Endothelial cell (in vitro differentiated cells): ENCODE data around the gene NT5DC2. TPM values are rescaled to one million over a fixed set of nuclear protein-coding genes. Genes with fewer than 3 reads are reported as not detected.

Experiments
- DNase-seq: peaks from one replicate; pipeline ENCODE4 v3.0.0; 2021; ENCODE audit warnings: low spot score
- H3K27ac Mint-ChIP-seq: one replicate; pipeline ENCODE4 v1.8.0; 2021; ENCODE audit warnings: mixed read lengths, inconsistent platforms; ENCODE audit not compliant: unreplicated experiment
- H3K27me3 Mint-ChIP-seq: one replicate; pipeline ENCODE4 v1.8.0; 2021; ENCODE audit warnings: mild to moderate bottlenecking, moderate library complexity, mixed read lengths, inconsistent platforms; ENCODE audit not compliant: unreplicated experiment
- H3K36me3 Mint-ChIP-seq: one replicate; pipeline ENCODE4 v1.8.0; 2021; ENCODE audit warnings: mild to moderate bottlenecking, low read depth, mixed read lengths, inconsistent platforms; ENCODE audit not compliant: unreplicated experiment
- H3K4me1 Mint-ChIP-seq: one replicate; pipeline ENCODE4 v1.8.0; 2021; ENCODE audit warnings: mild to moderate bottlenecking, mixed read lengths, inconsistent platforms; ENCODE audit not compliant: unreplicated experiment
- H3K4me3 Mint-ChIP-seq: one replicate; pipeline ENCODE4 v1.8.0; 2021; ENCODE audit warnings: mild to moderate bottlenecking, mixed read lengths, inconsistent platforms; ENCODE audit not compliant: unreplicated experiment
- H3K9me3 Mint-ChIP-seq: one replicate; pipeline ENCODE4 v1.8.0; 2021; ENCODE audit warnings: mixed read lengths, inconsistent platforms; ENCODE audit not compliant: unreplicated experiment
- total RNA-seq: library from RNA; stranded (reverse); fragmentation: NEBNext Ultra II Directional; extraction: Animal tissue kit (Norgen Biotek cat#: 25700); gene quantifications from one replicate; pipeline ENCODE4 v1.2.1, GENCODE V29; 2021; ENCODE audit not compliant: unreplicated experiment
- TF ChIP-seq, protein P1 (sequence below): fragments of 200-600 bp; sonication (generic); IDR thresholded peaks from one replicate; pipeline ENCODE4 v1.5.0; 2021; ENCODE audit warnings: antibody characterized with exemption; ENCODE audit not compliant: unreplicated experiment

NT5DC2 gene
- total RNA-seq, 1 donor from 2014 or later: 252 TPM

DNA sequence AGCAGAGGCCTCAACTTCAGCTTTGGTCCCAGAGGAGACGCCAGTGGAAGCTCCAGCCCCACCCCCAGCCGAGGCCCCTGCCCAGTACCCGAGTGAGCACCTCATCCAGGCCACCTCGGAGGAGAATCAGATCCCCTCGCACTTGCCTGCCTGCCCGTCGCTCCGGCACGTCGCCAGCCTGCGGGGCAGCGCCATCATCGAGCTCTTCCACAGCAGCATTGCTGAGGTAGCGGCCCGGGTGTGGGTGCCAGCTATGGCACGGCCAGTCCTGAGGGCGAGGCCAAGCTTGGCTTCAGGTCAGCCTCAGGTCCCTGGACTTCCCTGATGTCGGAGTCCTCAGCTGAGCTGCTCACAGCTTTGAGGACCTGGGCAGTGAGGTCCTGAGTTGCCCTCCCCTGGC lies 44.2 kb downstream of the NT5DC2 start:
- Mint-ChIP-seq H3K27ac (peak overlapping the region; percentile 18), H3K4me1 (peaks cover 47% of the 10 kb centered on the region)
- TF ChIP-seq, protein P1, sequence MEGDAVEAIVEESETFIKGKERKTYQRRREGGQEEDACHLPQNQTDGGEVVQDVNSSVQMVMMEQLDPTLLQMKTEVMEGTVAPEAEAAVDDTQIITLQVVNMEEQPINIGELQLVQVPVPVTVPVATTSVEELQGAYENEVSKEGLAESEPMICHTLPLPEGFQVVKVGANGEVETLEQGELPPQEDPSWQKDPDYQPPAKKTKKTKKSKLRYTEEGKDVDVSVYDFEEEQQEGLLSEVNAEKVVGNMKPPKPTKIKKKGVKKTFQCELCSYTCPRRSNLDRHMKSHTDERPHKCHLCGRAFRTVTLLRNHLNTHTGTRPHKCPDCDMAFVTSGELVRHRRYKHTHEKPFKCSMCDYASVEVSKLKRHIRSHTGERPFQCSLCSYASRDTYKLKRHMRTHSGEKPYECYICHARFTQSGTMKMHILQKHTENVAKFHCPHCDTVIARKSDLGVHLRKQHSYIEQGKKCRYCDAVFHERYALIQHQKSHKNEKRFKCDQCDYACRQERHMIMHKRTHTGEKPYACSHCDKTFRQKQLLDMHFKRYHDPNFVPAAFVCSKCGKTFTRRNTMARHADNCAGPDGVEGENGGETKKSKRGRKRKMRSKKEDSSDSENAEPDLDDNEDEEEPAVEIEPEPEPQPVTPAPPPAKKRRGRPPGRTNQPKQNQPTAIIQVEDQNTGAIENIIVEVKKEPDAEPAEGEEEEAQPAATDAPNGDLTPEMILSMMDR: no peak

DNA sequence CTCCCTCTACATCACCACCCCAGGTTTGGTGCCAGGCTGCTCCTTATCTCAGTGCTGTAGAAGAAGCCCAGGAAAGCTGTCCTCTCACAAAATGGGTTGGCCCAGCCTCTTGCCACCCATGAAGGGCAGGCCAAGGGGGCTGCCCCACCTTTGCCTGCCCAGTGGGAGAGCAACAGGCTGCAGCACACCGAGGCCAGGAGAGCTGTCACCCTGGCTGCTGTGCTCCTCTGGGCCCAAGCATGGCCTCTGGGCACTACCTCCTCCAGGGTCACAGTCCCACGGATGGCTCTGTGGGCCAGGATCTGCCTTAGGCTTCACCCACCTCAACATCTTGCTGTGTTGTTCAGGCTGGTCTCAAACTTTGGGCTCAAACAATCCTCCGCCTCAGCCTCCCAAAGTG lies 44.9 kb downstream of the NT5DC2 start:
- Mint-ChIP-seq H3K27me3 (peaks cover 19% of the 10 kb centered on the region), H3K27ac (peak overlapping the region; percentile 52), H3K9me3 (no peaks in the 10 kb centered on the region), H3K4me1 (peaks cover 46% of the 10 kb centered on the region), H3K36me3 (peaks cover 46% of the 10 kb centered on the region), H3K4me3 (no peak overlapping the region)
- DNase-seq: no peak
- TF ChIP-seq, protein P1: no peak

More for the DNA sequence above, 44.2 kb downstream of the NT5DC2 start:
- Mint-ChIP-seq H3K9me3 (no peaks in the 10 kb centered on the region), H3K27me3 (peaks cover 16% of the 10 kb centered on the region), H3K4me3 (no peak overlapping the region), H3K36me3 (peaks cover 41% of the 10 kb centered on the region)
- no peak for DNase-seq

DNA sequence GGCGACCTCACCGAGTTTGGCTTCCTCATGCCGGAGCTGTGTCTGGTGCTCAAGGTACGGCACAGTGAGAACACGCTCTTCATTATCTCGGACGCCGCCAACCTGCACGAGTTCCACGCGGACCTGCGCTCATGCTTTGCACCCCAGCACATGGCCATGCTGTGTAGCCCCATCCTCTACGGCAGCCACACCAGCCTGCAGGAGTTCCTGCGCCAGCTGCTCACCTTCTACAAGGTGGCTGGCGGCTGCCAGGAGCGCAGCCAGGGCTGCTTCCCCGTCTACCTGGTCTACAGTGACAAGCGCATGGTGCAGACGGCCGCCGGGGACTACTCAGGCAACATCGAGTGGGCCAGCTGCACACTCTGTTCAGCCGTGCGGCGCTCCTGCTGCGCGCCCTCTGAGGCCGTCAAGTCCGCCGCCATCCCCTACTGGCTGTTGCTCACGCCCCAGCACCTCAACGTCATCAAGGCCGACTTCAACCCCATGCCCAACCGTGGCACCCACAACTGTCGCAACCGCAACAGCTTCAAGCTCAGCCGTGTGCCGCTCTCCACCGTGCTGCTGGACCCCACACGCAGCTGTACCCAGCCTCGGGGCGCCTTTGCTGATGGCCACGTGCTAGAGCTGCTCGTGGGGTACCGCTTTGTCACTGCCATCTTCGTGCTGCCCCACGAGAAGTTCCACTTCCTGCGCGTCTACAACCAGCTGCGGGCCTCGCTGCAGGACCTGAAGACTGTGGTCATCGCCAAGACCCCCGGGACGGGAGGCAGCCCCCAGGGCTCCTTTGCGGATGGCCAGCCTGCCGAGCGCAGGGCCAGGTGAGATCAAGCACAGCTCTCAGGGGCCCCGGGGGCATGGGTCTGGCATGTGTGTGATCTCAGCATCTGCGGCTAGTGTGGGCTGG lies 45.6 kb downstream of the NT5DC2 start:
- peaks cover 46% of the 10 kb centered on the region for H3K4me1 Mint-ChIP-seq
- H3K27me3 Mint-ChIP-seq: peaks cover 21% of the 10 kb centered on the region
- TF ChIP-seq, protein P1: no peak
- H3K4me3 Mint-ChIP-seq: peak overlapping the region; percentile 37
- peaks cover 47% of the 10 kb centered on the region for H3K36me3 Mint-ChIP-seq
- H3K27ac Mint-ChIP-seq: peak overlapping the region; percentile 52
- no peaks in the 10 kb centered on the region for H3K9me3 Mint-ChIP-seq
- DNase-seq: no peak

DNA sequence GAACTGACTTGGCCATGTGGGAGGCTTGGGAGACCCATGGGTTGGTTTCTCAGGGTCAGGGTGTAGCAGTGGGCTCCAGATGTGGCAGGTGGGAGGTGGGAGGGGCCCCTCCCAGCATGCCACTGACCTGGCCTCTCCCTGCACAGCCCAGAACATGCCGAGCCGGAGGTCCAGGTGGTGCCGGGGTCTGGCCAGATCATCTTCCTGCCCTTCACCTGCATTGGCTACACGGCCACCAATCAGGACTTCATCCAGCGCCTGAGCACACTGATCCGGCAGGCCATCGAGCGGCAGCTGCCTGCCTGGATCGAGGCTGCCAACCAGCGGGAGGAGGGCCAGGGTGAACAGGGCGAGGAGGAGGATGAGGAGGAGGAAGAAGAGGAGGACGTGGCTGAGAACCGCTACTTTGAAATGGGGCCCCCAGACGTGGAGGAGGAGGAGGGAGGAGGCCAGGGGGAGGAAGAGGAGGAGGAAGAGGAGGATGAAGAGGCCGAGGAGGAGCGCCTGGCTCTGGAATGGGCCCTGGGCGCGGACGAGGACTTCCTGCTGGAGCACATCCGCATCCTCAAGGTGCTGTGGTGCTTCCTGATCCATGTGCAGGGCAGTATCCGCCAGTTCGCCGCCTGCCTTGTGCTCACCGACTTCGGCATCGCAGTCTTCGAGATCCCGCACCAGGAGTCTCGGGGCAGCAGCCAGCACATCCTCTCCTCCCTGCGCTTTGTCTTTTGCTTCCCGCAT lies 46.4 kb downstream of the NT5DC2 start:
- Mint-ChIP-seq H3K27ac (peak overlapping the region; percentile 52), H3K4me1 (peaks cover 43% of the 10 kb centered on the region), H3K9me3 (no peaks in the 10 kb centered on the region), H3K27me3 (peaks cover 16% of the 10 kb centered on the region), H3K36me3 (peaks cover 48% of the 10 kb centered on the region), H3K4me3 (peak overlapping the region; percentile 37)
- DNase-seq: no peak
- TF ChIP-seq, protein P1: no peak
